HepG2 (cell line): Measurements from ENCODE around the gene VPS37B. TPM values are rescaled to one million over a fixed set of nuclear protein-coding genes. Genes with fewer than 3 reads are reported as not detected.
A peak's percentile ranks its signal among the peaks of the same experiment; 100 is the strongest.

Source experiments
- CC2D1A ChIP-seq: sonication (generic); formaldehyde crosslinking; IDR thresholded peaks from 2 replicates; pipeline ENCODE4 v1.8.1; 2023; ENCODE audit warnings: mild to moderate bottlenecking, missing genetic modification reagents
- CENPT ChIP-seq: sonication (generic); formaldehyde crosslinking; IDR thresholded peaks from 2 replicates; pipeline ENCODE4 v1.8.0; 2022; ENCODE audit warnings: low read depth, mild to moderate bottlenecking, moderate library complexity, missing genetic modification reagents
- ELF4 ChIP-seq: sonication (generic); formaldehyde crosslinking; IDR thresholded peaks from 2 replicates; pipeline ENCODE4 v1.5.0; 2020; ENCODE audit warnings: missing genetic modification reagents, mild to moderate bottlenecking, moderate library complexity, borderline replicate concordance
- GABPA ChIP-seq, 2 experiments: IDR thresholded peaks; 2 replicates each; pipeline ENCODE4 v1.6.1; 2011 to 2016; ENCODE audit warnings: low read depth in 2 of 2, low read length in 1 of 2, missing biosample characterization in 1 of 2, missing genetic modification characterization in 1 of 2
- MBNL3 ChIP-seq: fragments of 250-450 bp; sonication (Bioruptor Pico); conservative IDR thresholded peaks from 2 replicates; pipeline ENCODE4 v1.8.0; 2022; ENCODE audit warnings: mild to moderate bottlenecking, inconsistent platforms
- NRL ChIP-seq: sonication (generic); formaldehyde crosslinking; IDR thresholded peaks from 2 replicates; pipeline ENCODE4 v1.5.0; 2020; ENCODE audit warnings: missing genetic modification reagents, mild to moderate bottlenecking, moderate library complexity, borderline replicate concordance
- PHB2 ChIP-seq: fragments of 450-650 bp; IDR thresholded peaks from 2 replicates; pipeline ENCODE4 v1.6.1; 2018; ENCODE audit not compliant: partially characterized antibody
- SP5 ChIP-seq: IDR thresholded peaks from 2 replicates; pipeline ENCODE4 v1.6.1; 2016; ENCODE audit warnings: low read depth, borderline replicate concordance
- ZC3H4 ChIP-seq: sonication (generic); formaldehyde crosslinking; IDR thresholded peaks from 2 replicates; pipeline ENCODE4 v1.4.0; 2020; ENCODE audit warnings: missing genetic modification reagents, borderline replicate concordance
- ZNF570 ChIP-seq: sonication (generic); formaldehyde crosslinking; IDR thresholded peaks from 2 replicates; pipeline ENCODE4 v1.4.0; 2020; ENCODE audit warnings: mild to moderate bottlenecking, missing genetic modification reagents, borderline replicate concordance
- ZNF678 ChIP-seq: sonication (generic); formaldehyde crosslinking; IDR thresholded peaks from 2 replicates; pipeline ENCODE4 v1.4.0; 2020; ENCODE audit warnings: mild to moderate bottlenecking, missing genetic modification reagents
- ZNF777 ChIP-seq: sonication (generic); formaldehyde crosslinking; IDR thresholded peaks from 2 replicates; pipeline ENCODE4 v1.4.0; 2020; ENCODE audit warnings: missing genetic modification reagents
- ZNF782 ChIP-seq: sonication (generic); formaldehyde crosslinking; IDR thresholded peaks from 2 replicates; pipeline ENCODE4 v1.4.0; 2020; ENCODE audit warnings: missing genetic modification reagents, mild to moderate bottlenecking, borderline replicate concordance
- polyA plus RNA-seq, 8 experiments: library from polyadenylated mRNA; depleted of rRNA in 3 of 8; stranded (reverse) in 7 of 8; unstranded in 1 of 8; fragments of >200 nt; fragmentation: Illumina TruSeq in 4 of 8; extraction: Trizol in 4 of 8; gene quantifications; 2 replicates each; pipeline versions ENCODE4 v1.2.1 to v1.2.3, GENCODE V29; 2011 to 2016; ENCODE audit warnings: low read depth in 4 of 8, missing spikeins in 1 of 8, mixed read lengths in 1 of 8; ENCODE audit not compliant: insufficient read depth in 1 of 8
- total RNA-seq, 5 experiments: library from RNA; depleted of rRNA; stranded (reverse); fragments of >200 nt; fragmentation: Illumina TruSeq; extraction: Trizol; gene quantifications; 2 replicates each; pipeline ENCODE4 v1.2.3, GENCODE V29; 2016; ENCODE audit warnings: low read depth in 1 of 5
- TF ChIP-seq, protein P1 (sequence below): IDR thresholded peaks from 2 replicates; pipeline ENCODE4 v1.6.1; 2016; ENCODE audit warnings: missing genetic modification reagents, missing compliant biosample characterization
- TF ChIP-seq, protein P2 (sequence below): sonication (generic); formaldehyde crosslinking; IDR thresholded peaks from 2 replicates; pipeline ENCODE4 v1.4.0; 2020; ENCODE audit warnings: missing genetic modification reagents
- TF ChIP-seq, protein P3 (sequence below): IDR thresholded peaks from 2 replicates; pipeline ENCODE4 v1.6.1; 2012; ENCODE audit warnings: inconsistent platforms
- TF ChIP-seq, protein P4 (sequence below): IDR thresholded peaks from 2 replicates; pipeline ENCODE4 v1.6.1; 2016; ENCODE audit warnings: missing compliant biosample characterization, missing genetic modification reagents, borderline replicate concordance
- TF ChIP-seq, protein P5 (sequence below): sonication (generic); formaldehyde crosslinking; IDR thresholded peaks from 2 replicates; pipeline ENCODE4 v1.5.0; 2020; ENCODE audit warnings: mild to moderate bottlenecking, missing genetic modification reagents
- TF ChIP-seq, protein P6 (sequence below): sonication (generic); formaldehyde crosslinking; IDR thresholded peaks from 2 replicates; pipeline ENCODE4 v1.4.0; 2020; ENCODE audit warnings: missing genetic modification reagents, borderline replicate concordance

Gene VPS37B
- total and polyA plus RNA-seq, 2 of the 13 experiments (the other 11 are each of a cell fraction or from before 2014, with no cell fraction given): 4.6 to 5.3 TPM

DNA sequence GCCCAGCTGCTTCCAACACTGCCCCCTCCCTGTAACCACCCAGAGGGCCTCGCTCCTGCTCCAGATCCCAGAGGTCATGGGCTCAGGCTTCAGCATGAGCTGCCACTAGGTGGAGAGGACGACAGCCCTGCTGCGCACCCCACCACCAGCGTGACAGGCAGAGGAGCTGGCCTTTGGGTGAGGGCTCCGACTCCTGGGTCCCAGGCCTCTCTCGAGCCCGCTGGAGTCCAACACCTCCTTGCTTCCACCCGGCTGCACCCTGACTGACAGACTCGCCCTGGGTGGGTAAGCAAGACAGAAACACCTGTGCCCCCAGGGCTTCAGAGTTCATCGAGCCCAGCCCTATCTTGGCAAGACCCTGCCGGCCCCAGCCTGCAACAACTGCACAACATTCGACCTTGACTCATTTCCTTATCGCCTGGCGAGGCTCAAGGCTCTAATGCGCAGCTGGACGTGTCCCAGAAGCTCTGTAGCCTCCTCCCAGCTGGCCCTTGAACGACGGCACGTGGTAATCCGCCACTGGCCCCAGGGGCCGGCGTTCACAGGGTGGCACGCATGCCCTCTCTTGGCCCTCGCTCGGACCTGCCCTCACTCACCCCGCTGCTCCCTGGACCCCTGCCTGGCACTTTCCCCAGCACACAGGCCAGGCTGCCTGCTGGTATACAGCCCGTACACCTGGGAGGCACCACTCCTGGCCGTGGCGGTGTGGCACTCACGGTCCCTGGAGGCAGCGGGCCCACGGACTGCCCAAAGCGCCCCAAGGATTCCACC lies 28.0 kb downstream of the VPS37B start (continued):
- TF ChIP-seq ZNF678 (CRISPR knock-in tag) (no peak), CC2D1A (no peak), CENPT (CRISPR knock-in tag) (no peak), ZNF570 (CRISPR knock-in tag) (no peak), SP5 (CRISPR knock-in tag) (no peak), ZNF782 (CRISPR knock-in tag) (no peak), ELF4 (CRISPR knock-in tag) (no peak), ZC3H4 (CRISPR knock-in tag) (no peak), NRL (CRISPR knock-in tag) (0 out of 2 replicates have a peak, but pooled peaks have one; percentile 25), GABPA (IDR thresholded peaks at IDR 0.05; ENCODE audit: low read depth, low read length) (no peak), GABPA (CRISPR knock-in tag; IDR thresholded peaks at IDR 0.05; ENCODE audit: low read depth) (no peak), PHB2 (no peak), MBNL3 (CRISPR knock-in tag) (no peak), ZNF777 (CRISPR knock-in tag) (no peak)
- TF ChIP-seq, protein P1, sequence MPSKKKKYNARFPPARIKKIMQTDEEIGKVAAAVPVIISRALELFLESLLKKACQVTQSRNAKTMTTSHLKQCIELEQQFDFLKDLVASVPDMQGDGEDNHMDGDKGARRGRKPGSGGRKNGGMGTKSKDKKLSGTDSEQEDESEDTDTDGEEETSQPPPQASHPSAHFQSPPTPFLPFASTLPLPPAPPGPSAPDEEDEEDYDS (CRISPR knock-in tag): no peak
- TF ChIP-seq, protein P2, sequence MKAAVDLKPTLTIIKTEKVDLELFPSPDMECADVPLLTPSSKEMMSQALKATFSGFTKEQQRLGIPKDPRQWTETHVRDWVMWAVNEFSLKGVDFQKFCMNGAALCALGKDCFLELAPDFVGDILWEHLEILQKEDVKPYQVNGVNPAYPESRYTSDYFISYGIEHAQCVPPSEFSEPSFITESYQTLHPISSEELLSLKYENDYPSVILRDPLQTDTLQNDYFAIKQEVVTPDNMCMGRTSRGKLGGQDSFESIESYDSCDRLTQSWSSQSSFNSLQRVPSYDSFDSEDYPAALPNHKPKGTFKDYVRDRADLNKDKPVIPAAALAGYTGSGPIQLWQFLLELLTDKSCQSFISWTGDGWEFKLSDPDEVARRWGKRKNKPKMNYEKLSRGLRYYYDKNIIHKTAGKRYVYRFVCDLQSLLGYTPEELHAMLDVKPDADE (CRISPR knock-in tag): no peak
- TF ChIP-seq, protein P3, sequence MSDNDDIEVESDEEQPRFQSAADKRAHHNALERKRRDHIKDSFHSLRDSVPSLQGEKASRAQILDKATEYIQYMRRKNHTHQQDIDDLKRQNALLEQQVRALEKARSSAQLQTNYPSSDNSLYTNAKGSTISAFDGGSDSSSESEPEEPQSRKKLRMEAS: 0 out of 2 replicates have a peak, but pooled peaks have one; percentile 31
- TF ChIP-seq, protein P4, sequence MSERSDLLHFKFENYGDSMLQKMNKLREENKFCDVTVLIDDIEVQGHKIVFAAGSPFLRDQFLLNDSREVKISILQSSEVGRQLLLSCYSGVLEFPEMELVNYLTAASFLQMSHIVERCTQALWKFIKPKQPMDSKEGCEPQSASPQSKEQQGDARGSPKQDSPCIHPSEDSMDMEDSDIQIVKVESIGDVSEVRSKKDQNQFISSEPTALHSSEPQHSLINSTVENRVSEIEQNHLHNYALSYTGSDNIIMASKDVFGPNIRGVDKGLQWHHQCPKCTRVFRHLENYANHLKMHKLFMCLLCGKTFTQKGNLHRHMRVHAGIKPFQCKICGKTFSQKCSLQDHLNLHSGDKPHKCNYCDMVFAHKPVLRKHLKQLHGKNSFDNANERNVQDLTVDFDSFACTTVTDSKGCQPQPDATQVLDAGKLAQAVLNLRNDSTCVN (CRISPR knock-in tag): peak; percentile 37; the same call in 1 of the 2 replicates
- TF ChIP-seq, protein P5, sequence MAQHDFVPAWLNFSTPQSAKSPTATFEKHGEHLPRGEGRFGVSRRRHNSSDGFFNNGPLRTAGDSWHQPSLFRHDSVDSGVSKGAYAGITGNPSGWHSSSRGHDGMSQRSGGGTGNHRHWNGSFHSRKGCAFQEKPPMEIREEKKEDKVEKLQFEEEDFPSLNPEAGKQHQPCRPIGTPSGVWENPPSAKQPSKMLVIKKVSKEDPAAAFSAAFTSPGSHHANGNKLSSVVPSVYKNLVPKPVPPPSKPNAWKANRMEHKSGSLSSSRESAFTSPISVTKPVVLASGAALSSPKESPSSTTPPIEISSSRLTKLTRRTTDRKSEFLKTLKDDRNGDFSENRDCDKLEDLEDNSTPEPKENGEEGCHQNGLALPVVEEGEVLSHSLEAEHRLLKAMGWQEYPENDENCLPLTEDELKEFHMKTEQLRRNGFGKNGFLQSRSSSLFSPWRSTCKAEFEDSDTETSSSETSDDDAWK (CRISPR knock-in tag): no peak
- TF ChIP-seq, protein P6, sequence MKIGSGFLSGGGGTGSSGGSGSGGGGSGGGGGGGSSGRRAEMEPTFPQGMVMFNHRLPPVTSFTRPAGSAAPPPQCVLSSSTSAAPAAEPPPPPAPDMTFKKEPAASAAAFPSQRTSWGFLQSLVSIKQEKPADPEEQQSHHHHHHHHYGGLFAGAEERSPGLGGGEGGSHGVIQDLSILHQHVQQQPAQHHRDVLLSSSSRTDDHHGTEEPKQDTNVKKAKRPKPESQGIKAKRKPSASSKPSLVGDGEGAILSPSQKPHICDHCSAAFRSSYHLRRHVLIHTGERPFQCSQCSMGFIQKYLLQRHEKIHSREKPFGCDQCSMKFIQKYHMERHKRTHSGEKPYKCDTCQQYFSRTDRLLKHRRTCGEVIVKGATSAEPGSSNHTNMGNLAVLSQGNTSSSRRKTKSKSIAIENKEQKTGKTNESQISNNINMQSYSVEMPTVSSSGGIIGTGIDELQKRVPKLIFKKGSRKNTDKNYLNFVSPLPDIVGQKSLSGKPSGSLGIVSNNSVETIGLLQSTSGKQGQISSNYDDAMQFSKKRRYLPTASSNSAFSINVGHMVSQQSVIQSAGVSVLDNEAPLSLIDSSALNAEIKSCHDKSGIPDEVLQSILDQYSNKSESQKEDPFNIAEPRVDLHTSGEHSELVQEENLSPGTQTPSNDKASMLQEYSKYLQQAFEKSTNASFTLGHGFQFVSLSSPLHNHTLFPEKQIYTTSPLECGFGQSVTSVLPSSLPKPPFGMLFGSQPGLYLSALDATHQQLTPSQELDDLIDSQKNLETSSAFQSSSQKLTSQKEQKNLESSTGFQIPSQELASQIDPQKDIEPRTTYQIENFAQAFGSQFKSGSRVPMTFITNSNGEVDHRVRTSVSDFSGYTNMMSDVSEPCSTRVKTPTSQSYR: no peak
